SK-N-SH (cell line): ENCODE data around the gene UBE2N. TPM values are rescaled to one million over a fixed set of nuclear protein-coding genes. Genes with fewer than 3 reads are reported as not detected.
A peak's percentile ranks its signal among the peaks of the same experiment; 100 is the strongest.
"Not testable (repeated sequence)": the region's sequence is repeated elsewhere in the genome, so short reads cannot be mapped to it uniquely, and the experiment has no call there.

Experiments
- CTCF ChIA-PET: fragments of 300-600, 350-600 bp; formaldehyde crosslinking; extraction: SDS; loops from one replicate; lab custom pipeline; 2021; lab: Yijun Ruan, JAX
- POLR2A ChIA-PET: fragments of 350-600 bp; sonication (Branson Sonifier 250); formaldehyde crosslinking; extraction: SDS; loops from one replicate; lab custom pipeline; 2020; ENCODE audit warnings: antibody characterized with exemption, inconsistent platforms; lab: Yijun Ruan, JAX
- DNase-seq: peaks from one replicate; pipeline ENCODE4 v3.0.0; 2012
- H2AFZ ChIP-seq: fragments of 200-600 bp; sonication (generic); 2 replicates; pipeline ENCODE4 v1.8.1; 2016; ENCODE audit warnings: antibody characterized with exemption, mild to moderate bottlenecking, low read depth
- H3F3A ChIP-seq: fragments of 200-600 bp; sonication (generic); replicated peaks from 2 replicates; pipeline ENCODE3; 2016; ENCODE audit warnings: antibody characterized with exemption, mild to moderate bottlenecking; ENCODE audit not compliant: insufficient read depth
- H3K27ac ChIP-seq, 2 experiments: fragments of 200-500 bp in 1 of 2; fragments of 200-600 bp in 1 of 2; sonication (Bioruptor generic) in 1 of 2; sonication (generic), shearing (Covaris generic) in 1 of 2; 2 replicates each; pipeline versions ENCODE4 v1.5.1 to v1.6.1; 2014 to 2016; ENCODE audit warnings: low read depth in 2 of 2, inconsistent platforms in 1 of 2, low read length in 1 of 2, mild to moderate bottlenecking in 1 of 2, mixed read lengths in 1 of 2
- H3K27me3 ChIP-seq: fragments of 200-600 bp; sonication (generic), shearing (Covaris generic); 2 replicates; pipeline ENCODE4 v1.6.1; 2016; ENCODE audit warnings: mixed run types; ENCODE audit not compliant: insufficient read depth
- H3K36me3 ChIP-seq, 2 experiments: fragments of 200-500 bp in 1 of 2; fragments of 200-600 bp in 1 of 2; sonication (Bioruptor generic) in 1 of 2; sonication (generic) in 1 of 2; replicated peaks in 1 of 2; 2 replicates each; pipeline versions ENCODE3 to v1.5.1; 2014 to 2016; ENCODE audit warnings: low read length in 1 of 2, mild to moderate bottlenecking in 1 of 2; ENCODE audit not compliant: insufficient read depth in 2 of 2, control insufficient read depth in 1 of 2
- H3K4me1 ChIP-seq, 2 experiments: fragments of 200-500 bp in 1 of 2; fragments of 200-600 bp in 1 of 2; sonication (Bioruptor generic) in 1 of 2; sonication (generic), shearing (Covaris generic) in 1 of 2; 2 replicates each; pipeline versions ENCODE4 v1.5.1 to v1.6.1; 2014 to 2016; ENCODE audit warnings: low read depth in 1 of 2, low read length in 1 of 2, mixed run types in 1 of 2; ENCODE audit not compliant: insufficient read depth in 2 of 2, control insufficient read depth in 1 of 2
- H3K4me2 ChIP-seq: fragments of 200-600 bp; sonication (generic), shearing (Covaris generic); 2 replicates; pipeline ENCODE4 v1.6.1; 2017; ENCODE audit warnings: mixed run types
- H3K4me3 ChIP-seq, 2 experiments: fragments of 200-500 bp in 1 of 2; fragments of 200-600 bp in 1 of 2; sonication (Bioruptor generic) in 1 of 2; sonication (generic), shearing (Covaris generic) in 1 of 2; 2 replicates each; pipeline versions ENCODE4 v1.5.1 to v1.8.1; 2014 to 2016; ENCODE audit warnings: low read depth in 2 of 2, inconsistent platforms in 1 of 2, low read length in 1 of 2, mild to moderate bottlenecking in 1 of 2, mixed read lengths in 1 of 2, moderate library complexity in 1 of 2
- H3K79me2 ChIP-seq: fragments of 200-600 bp; sonication (generic); 2 replicates; pipeline ENCODE4 v1.8.1; 2017; ENCODE audit warnings: mild to moderate bottlenecking; ENCODE audit not compliant: insufficient read depth
- H3K9ac ChIP-seq: fragments of 200-600 bp; sonication (generic); 2 replicates; pipeline ENCODE4 v1.6.1; 2017; ENCODE audit warnings: mixed run types
- H3K9me2 ChIP-seq: fragments of 200-600 bp; sonication (generic); 2 replicates; pipeline ENCODE4 v1.6.1; 2017; ENCODE audit warnings: mixed run types
- H3K9me3 ChIP-seq: fragments of 200-600 bp; sonication (generic); 2 replicates; pipeline ENCODE4 v1.6.1; 2017; ENCODE audit warnings: mixed run types, mild to moderate bottlenecking, moderate library complexity
- H4K20me1 ChIP-seq: fragments of 200-600 bp; sonication (generic); 2 replicates; pipeline ENCODE4 v1.6.1; 2017; ENCODE audit warnings: mild to moderate bottlenecking, mixed run types; ENCODE audit not compliant: insufficient read depth
- CHD2 ChIP-seq: fragments of 150-350 bp; IDR thresholded peaks from 2 replicates; pipeline ENCODE4 v1.6.1; 2018; ENCODE audit warnings: low read length; ENCODE audit not compliant: partially characterized antibody
- EZH2phosphoT487 ChIP-seq: fragments of 200-600 bp; sonication (generic); IDR thresholded peaks from 2 replicates; pipeline ENCODE4 v1.6.1; 2017; ENCODE audit warnings: low read depth, mixed run types, mild to moderate bottlenecking, antibody characterized with exemption, moderate library complexity, borderline replicate concordance
- GATA2 ChIP-seq: sonication (generic); formaldehyde crosslinking; IDR thresholded peaks from 2 replicates; pipeline ENCODE4 v1.5.0; 2020; ENCODE audit warnings: mild to moderate bottlenecking, missing genetic modification reagents
- MAX ChIP-seq: IDR thresholded peaks from 2 replicates; pipeline ENCODE4 v1.4.0; 2012; ENCODE audit warnings: low read depth
- MEF2A ChIP-seq: IDR thresholded peaks from 2 replicates; pipeline ENCODE4 v1.4.0; 2012; ENCODE audit warnings: low read depth, borderline replicate concordance
- RCOR1 ChIP-seq: fragments of 150-350 bp; IDR thresholded peaks from 2 replicates; pipeline ENCODE4 v1.6.1; 2017; ENCODE audit warnings: antibody characterized with exemption, low read length
- REST ChIP-seq: IDR thresholded peaks from 2 replicates; pipeline ENCODE4 v1.6.1; 2012; ENCODE audit warnings: mild to moderate bottlenecking, low read depth, low read length, moderate library complexity
- RFX5 ChIP-seq: IDR thresholded peaks from 2 replicates; pipeline ENCODE4 v1.6.1; 2012; ENCODE audit warnings: mild to moderate bottlenecking, improper control_type of control experiment, low read length
- SIN3A ChIP-seq: IDR thresholded peaks from 2 replicates; pipeline ENCODE4 v1.6.1; 2012; ENCODE audit warnings: low read depth, mild to moderate bottlenecking, low read length, moderate library complexity, borderline replicate concordance
- SMC3 ChIP-seq: IDR thresholded peaks from 2 replicates; pipeline ENCODE4 v1.6.1; 2012; ENCODE audit warnings: low read depth, low read length, improper control_type of control experiment
- TAF1 ChIP-seq: IDR thresholded peaks from 2 replicates; pipeline ENCODE4 v1.6.1; 2012; ENCODE audit warnings: low read depth, mild to moderate bottlenecking, low read length, moderate library complexity, borderline replicate concordance
- TCF12 ChIP-seq: IDR thresholded peaks from 2 replicates; pipeline ENCODE4 v1.4.0; 2012
- WGBS: methylation state at CpG from one replicate; pipeline ENCODE4 v1.1.6; 2017; ENCODE audit warnings: low lambda C conversion rate; 5-methylcytosine and 5-hydroxymethylcytosine counted together
- polyA plus RNA-seq, 3 experiments: library from polyadenylated mRNA; depleted of rRNA; stranded (reverse); fragments of >200 nt; gene quantifications; 2 replicates each; pipeline ENCODE4 v1.2.3, GENCODE V29; 2012
- TF ChIP-seq, protein P1 (sequence below): fragments of 150-350 bp; IDR thresholded peaks from 2 replicates; pipeline ENCODE4 v1.6.1; 2016; ENCODE audit warnings: mild to moderate bottlenecking, low read depth, low read length

Gene UBE2N
- polyA plus RNA-seq, 1 of the 3 experiments (the other 2 are of a cell fraction): 102 TPM

DNA sequence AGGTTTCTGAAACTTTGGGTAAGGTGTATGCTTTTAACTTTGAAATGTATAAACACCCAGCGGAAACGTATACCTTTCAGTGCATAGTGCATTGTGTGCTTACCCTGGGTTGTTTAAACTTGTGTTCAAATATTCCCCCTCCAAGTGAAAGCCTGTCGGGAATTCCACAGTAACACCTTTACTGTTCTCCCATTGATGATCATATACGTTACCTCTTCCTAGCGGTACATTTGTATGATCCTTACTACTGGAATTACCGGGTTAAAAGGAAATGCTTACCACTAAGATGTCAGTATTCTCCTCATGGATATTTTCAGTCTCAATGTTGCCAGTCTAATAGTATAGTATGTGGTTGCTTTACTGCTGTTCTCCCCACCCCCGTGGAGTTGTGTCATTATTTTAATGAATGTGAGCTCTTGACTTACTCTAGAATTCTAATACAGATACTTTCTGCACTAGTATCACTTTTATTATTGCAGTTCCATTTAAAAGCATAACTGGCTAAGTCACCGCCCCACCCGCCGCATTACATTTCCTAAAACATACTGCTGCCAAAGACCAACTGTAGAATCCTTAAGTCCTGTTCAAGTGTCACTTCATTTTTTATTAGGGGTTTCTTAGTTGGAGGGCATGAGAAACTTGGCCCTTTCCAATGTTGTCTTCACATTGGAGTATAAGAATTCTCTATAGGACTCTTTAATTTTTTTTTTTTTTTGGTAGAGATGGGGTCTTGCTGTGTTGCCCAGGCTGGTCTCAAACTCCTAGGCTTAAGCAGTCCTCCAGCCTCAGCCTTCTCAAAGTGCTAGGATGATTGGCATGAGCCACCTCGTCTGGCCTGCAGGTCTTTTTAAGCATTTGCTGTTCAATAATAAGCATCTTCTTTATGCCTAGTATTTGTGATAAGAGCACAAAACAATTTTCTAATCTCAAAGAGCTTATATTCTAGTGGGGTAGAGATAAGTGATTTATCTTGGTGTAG, 39.1 kb downstream of the UBE2N start:
- Histone ChIP-seq H3K36me3 (peaks cover 42 to 59% of the 10 kb centered on the region in 2 experiments), H3K79me2 (peaks cover 31% of the 10 kb centered on the region), H3F3A (peaks cover 47% of the 10 kb centered on the region), H3K4me1 (no peaks in the 10 kb centered on the region; a peak in 1 of 4 replicates), H3K9me3 (no peaks in the 10 kb centered on the region), H3K27me3 (no peaks in the 10 kb centered on the region), H4K20me1 (peaks cover 14% of the 10 kb centered on the region), H3K4me3 (no peak overlapping the region), H2AFZ (no peak overlapping the region), H3K4me2 (no peak overlapping the region), H3K27ac (no peak overlapping the region), H3K9me2 (no peaks in the 10 kb centered on the region), H3K9ac (no peak overlapping the region)
- ChIA-PET CTCF (interaction anchor here (1.0 to 4.5 kb wide), 3 partner anchors 17 to 699 kb away, joined by 4 to 21 read pairs (median 8); no protein-coding TSS in a partner anchor), POLR2A (no interaction called here)
- WGBS: 91% methylated on average over 11 of the region's 11 CpGs
- no peak for DNase-seq
- TF ChIP-seq GATA2 (CRISPR knock-in tag): no peak
- no peak for TF ChIP-seq MAX
- TF ChIP-seq RFX5: no peak
- no peak for TF ChIP-seq MEF2A
- no peak for TF ChIP-seq RCOR1
- TF ChIP-seq, protein P1, sequence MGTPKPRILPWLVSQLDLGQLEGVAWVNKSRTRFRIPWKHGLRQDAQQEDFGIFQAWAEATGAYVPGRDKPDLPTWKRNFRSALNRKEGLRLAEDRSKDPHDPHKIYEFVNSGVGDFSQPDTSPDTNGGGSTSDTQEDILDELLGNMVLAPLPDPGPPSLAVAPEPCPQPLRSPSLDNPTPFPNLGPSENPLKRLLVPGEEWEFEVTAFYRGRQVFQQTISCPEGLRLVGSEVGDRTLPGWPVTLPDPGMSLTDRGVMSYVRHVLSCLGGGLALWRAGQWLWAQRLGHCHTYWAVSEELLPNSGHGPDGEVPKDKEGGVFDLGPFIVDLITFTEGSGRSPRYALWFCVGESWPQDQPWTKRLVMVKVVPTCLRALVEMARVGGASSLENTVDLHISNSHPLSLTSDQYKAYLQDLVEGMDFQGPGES: no peak
- no peak for TF ChIP-seq TCF12
- TF ChIP-seq SMC3: no peak
- TF ChIP-seq EZH2phosphoT487: no peak
- TF ChIP-seq REST: no peak
- TF ChIP-seq CHD2: no peak
- no peak for TF ChIP-seq TAF1
- no peak for TF ChIP-seq SIN3A

- H3K4me2 ChIP-seq, H3K4me1 ChIP-seq, H3K4me3 ChIP-seq, DNase-seq, H2AFZ ChIP-seq, H3K27me3 ChIP-seq, POLR2A ChIA-PET, H3K9me2 ChIP-seq, H3K9me3 ChIP-seq, H3K9ac ChIP-seq: not testable (repeated sequence)
- Histone ChIP-seq H3K79me2 (peaks cover 56% of the 10 kb centered on the region), H3K27ac (peak overlapping the region in 1 of 2 experiments; percentile 16; a peak in 1 of 4 replicates), H3F3A (peaks cover 36% of the 10 kb centered on the region), H3K36me3 (peaks cover 39 to 62% of the 10 kb centered on the region in 2 experiments), H4K20me1 (peaks cover 39% of the 10 kb centered on the region)
- CTCF ChIA-PET: interaction anchor here (2.8 to 6.1 kb wide), 2 partner anchors 12 to 411 kb away, joined by 25 to 102 read pairs; no protein-coding TSS in a partner anchor
- no CpG with 5 or more reads among the region's 5 CpGs for WGBS
Observed at GRCh38 chr12:93399183-93399863, 42.4 kb downstream of the UBE2N start.
